ENCODE data around the gene ZNF438.

The ZNF438 gene

GRCh38 chr10:31062856-31063255 is 31.2 kb upstream of the ZNF438 start:
- TF ChIP-seq GATA3 (IDR thresholded peaks at IDR 0.05; ENCODE audit: low read depth, low read length) (no peak), GATA2 (IDR thresholded peaks at IDR 0.05; ENCODE audit: low read depth, low read length) (no peak)

- TF ChIP-seq GATA2 (IDR thresholded peaks at IDR 0.05; ENCODE audit: low read depth, low read length): no peak
- TF ChIP-seq GATA3 (IDR thresholded peaks at IDR 0.05; ENCODE audit: low read depth, low read length): no peak
Observed at GRCh38 chr10:31061941-31062340, 30.3 kb upstream of the ZNF438 start.

- TF ChIP-seq GATA2 (IDR thresholded peaks at IDR 0.05; ENCODE audit: low read depth, low read length): no peak
- no peak for TF ChIP-seq GATA3 (IDR thresholded peaks at IDR 0.05; ENCODE audit: low read depth, low read length)
Observed at GRCh38 chr10:31058795-31059703, 27.4 kb upstream of the ZNF438 start.

GRCh38 chr10:31055573-31056251 is 24.0 kb upstream of the ZNF438 start:
- TF ChIP-seq GATA2 (IDR thresholded peaks at IDR 0.05; ENCODE audit: low read depth, low read length) (no peak), GATA3 (IDR thresholded peaks at IDR 0.05; ENCODE audit: low read depth, low read length) (no peak)

- TF ChIP-seq GATA2 (IDR thresholded peaks at IDR 0.05; ENCODE audit: low read depth, low read length) (no peak), GATA3 (IDR thresholded peaks at IDR 0.05; ENCODE audit: low read depth, low read length) (no peak)
Observed at GRCh38 chr10:31051703-31052102, 20.0 kb upstream of the ZNF438 start.

GRCh38 chr10:31042670-31043069 is 11.0 kb upstream of the ZNF438 start:
- TF ChIP-seq GATA2 (IDR thresholded peaks at IDR 0.05; ENCODE audit: low read depth, low read length) (no peak), GATA3 (IDR thresholded peaks at IDR 0.05; ENCODE audit: low read depth, low read length) (0 out of 2 replicates have a peak, but pooled peaks have one; percentile 31)

- TF ChIP-seq GATA2 (IDR thresholded peaks at IDR 0.05; ENCODE audit: low read depth, low read length) (no peak), GATA3 (IDR thresholded peaks at IDR 0.05; ENCODE audit: low read depth, low read length) (no peak)
Observed at GRCh38 chr10:31041011-31041410, 9.3 kb upstream of the ZNF438 start.

GRCh38 chr10:31037749-31038148 is 6.1 kb upstream of the ZNF438 start:
- TF ChIP-seq GATA2 (IDR thresholded peaks at IDR 0.05; ENCODE audit: low read depth, low read length) (no peak), GATA3 (IDR thresholded peaks at IDR 0.05; ENCODE audit: low read depth, low read length) (no peak)

GRCh38 chr10:31036209-31036608 is 4.5 kb upstream of the ZNF438 start:
- TF ChIP-seq GATA3 (IDR thresholded peaks at IDR 0.05; ENCODE audit: low read depth, low read length) (no peak), GATA2 (IDR thresholded peaks at IDR 0.05; ENCODE audit: low read depth, low read length) (no peak)

- TF ChIP-seq GATA3 (IDR thresholded peaks at IDR 0.05; ENCODE audit: low read depth, low read length) (no peak), GATA2 (IDR thresholded peaks at IDR 0.05; ENCODE audit: low read depth, low read length) (no peak)
Observed at GRCh38 chr10:31035266-31035798, 3.7 kb upstream of the ZNF438 start.

GRCh38 chr10:31034098-31034909 is 2.6 kb upstream of the ZNF438 start:
- TF ChIP-seq GATA3 (IDR thresholded peaks at IDR 0.05; ENCODE audit: low read depth, low read length) (no peak), GATA2 (IDR thresholded peaks at IDR 0.05; ENCODE audit: low read depth, low read length) (no peak)

- no peak for TF ChIP-seq GATA2 (IDR thresholded peaks at IDR 0.05; ENCODE audit: low read depth, low read length)
- TF ChIP-seq GATA3 (IDR thresholded peaks at IDR 0.05; ENCODE audit: low read depth, low read length): no peak
Observed at GRCh38 chr10:31033147-31033546, 1.5 kb upstream of the ZNF438 start.

- TF ChIP-seq GATA2 (IDR thresholded peaks at IDR 0.05; ENCODE audit: low read depth, low read length) (no peak), GATA3 (IDR thresholded peaks at IDR 0.05; ENCODE audit: low read depth, low read length) (no peak)
Observed at GRCh38 chr10:31032258-31033132, 830 bp upstream of the ZNF438 start.

Data from SH-SY5Y (cell line).